Erythroblast (primary cell): ENCODE data around the gene ZC3H18.

Experiments used
- GATA1 ChIP-seq: IDR thresholded peaks from 2 replicates; pipeline ENCODE4 v1.6.1; 2011; ENCODE audit warnings: low read depth, mild to moderate bottlenecking, control low read depth, low read length, moderate library complexity
- POLR2A ChIP-seq: IDR thresholded peaks from 2 replicates; pipeline ENCODE4 v1.6.1; 2011; ENCODE audit warnings: mild to moderate bottlenecking, low read length

DNA sequence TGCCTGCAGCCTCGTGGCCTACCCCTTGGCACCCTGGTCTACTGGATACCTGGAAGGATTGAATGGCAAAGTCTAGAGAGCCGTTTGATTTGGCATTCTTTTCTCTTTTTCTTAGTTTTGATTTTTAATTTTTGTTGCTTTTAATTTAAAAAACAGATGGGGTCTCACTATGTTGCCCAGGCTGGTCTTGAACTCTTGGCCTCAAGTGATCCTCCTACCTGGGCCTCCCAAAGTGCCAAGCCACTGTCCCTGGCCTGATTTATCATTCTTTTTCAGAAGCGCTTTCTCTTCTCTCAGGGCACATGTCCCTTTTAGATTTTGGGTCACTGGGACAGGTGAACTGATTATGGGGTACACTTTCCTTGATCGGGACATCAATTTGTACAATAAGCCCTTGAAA lies 10.8 kb downstream of the ZC3H18 start:
- TF ChIP-seq POLR2A (no peak), GATA1 (no peak)
